NOMO-1 treated with DMSO at 0.1 percent for 48 hours (cell line): ENCODE results near the gene TATDN2.

Experiments used
- DNase-seq: peaks from one replicate; lab custom pipeline; 2025; ENCODE audit not compliant: unreplicated experiment; lab: John Stamatoyannopoulos, UW

Gene TATDN2

DNA sequence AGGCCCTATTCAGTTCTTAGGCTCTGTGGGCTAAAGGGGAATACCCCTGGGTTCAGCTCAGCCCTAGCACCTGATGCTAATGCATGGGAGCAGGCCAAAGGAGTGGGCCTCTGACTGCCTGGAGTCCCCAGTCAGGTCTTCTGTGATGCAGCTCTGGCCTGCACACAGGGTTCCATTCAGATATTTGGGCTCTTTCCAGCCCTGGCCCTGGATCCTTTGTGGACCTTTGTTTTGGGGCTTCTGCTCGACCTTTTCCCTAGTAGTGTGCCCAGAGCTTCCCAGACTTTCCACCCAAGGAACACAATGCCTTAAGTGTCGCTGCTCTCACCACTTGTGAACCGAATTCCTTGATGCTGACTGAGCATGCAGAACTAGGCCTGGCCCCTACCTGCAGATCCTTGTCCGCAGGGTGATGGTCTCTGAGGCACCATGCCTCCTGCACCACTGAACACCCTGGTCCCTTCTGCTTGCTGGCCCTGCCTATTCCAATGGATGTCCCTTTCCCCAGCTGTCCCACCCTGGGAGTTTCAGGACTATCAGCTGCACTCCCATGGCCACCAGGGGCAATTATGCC lies 67.6 kb downstream of the TATDN2 start:
- no peak for DNase-seq

DNA sequence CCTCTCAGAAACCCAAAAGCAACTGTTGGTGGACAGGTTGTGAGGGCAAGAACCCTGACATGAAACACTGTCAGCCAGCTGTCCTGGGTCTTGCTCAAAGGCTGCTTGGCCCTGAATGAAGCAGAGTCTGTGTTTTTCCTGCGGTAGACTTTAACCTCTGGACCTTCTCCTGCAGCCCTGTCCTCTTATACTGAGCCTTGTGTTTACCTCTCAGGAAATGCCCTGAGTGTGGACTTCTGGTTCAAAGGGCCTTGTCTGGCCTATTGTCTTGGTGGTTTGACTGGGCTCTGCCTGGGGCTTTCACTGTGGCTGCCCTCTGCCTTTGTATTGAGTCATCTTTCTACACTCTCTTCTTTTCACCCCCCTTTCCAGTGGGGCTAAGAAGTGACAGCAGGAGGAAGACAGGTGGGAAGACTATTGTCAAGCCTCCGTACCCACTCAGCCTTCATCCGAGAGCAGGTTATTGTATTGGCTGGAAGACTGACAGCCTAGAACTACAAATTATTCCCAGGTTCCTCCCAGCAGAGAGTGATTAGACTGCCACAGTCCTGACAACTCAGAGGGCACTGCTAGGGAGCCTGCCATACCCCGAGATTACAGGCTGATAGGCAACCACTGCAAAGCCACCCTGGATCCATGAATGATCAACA lies 69.2 kb downstream of the TATDN2 start:
- no peak for DNase-seq

DNA sequence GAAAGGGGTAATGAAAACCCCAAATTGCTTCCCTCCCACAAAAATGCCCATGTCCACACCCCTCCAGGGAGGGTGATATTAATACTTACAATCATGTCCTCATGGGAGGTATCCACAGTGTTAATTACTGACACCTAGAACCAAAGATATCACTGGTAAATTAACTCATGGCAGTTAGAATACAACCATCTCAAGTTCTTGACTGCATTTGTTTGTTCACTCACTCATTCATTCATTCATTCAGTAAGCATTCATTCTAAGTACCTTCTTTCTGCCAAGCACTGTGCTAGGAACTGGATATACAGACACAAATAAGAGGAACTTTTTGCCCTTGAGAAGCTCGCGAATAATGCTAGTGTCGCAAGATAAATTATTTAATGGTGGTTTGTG lies 69.7 kb downstream of the TATDN2 start:
- no peak for DNase-seq

DNA sequence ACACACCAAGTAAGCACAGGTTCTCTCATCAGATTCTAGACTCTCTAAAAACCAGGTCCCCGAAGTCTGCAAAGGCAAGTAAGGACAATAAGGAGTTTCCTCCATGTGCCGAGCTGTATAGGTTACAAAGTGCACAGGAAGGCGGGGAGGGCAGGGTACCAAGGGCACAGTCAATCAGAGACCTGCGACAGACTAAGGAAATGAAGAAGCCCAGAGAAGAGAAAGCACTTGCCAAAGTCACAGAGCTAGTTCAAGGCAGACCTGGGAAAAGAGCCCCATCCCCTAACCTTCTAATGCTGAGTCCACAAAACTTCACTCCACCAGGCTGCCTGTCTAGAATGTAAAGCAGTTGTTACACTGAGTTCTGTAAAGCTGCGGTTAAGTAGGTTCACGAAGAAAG lies 71.0 kb downstream of the TATDN2 start:
- DNase-seq = no peak

DNA sequence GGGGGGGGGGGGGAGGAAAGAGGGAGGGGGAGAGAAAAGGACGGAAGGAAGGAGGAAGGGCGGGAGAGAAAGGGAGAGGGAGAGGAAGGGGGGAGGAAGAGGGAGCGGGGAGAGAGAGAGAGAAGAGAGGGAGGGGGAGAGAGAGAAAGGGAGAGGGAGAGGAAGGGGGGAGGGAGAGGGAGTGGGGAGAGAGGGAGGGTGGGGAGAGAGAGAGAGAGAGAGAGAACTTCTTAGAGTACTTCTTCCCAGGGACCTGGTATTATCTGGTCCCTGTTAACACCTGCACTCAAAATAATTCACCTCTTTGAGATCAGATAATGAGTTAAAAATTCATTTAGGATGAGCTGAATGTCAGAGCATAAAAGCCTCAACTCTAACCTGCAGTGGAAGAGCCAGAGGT lies 71.5 kb downstream of the TATDN2 start:
- no peak for DNase-seq

DNA sequence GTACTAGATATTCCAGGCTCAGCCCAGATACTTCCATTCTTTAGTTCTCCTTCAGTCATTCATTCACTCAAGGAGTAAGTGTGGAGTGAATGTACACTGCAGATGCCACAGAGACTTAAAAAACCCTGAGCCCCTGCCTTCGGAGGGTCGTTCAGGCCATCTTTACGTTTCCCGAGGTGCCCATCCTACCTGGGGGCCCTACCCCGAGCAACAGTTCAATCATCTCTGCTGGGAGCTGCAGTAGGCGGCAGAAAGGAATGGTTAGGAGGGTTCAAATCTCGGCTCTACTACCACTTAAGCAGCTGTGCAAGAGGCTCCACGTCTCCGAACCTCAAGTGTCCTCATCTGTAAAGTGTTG lies 72.0 kb downstream of the TATDN2 start:
- no peak for DNase-seq

DNA sequence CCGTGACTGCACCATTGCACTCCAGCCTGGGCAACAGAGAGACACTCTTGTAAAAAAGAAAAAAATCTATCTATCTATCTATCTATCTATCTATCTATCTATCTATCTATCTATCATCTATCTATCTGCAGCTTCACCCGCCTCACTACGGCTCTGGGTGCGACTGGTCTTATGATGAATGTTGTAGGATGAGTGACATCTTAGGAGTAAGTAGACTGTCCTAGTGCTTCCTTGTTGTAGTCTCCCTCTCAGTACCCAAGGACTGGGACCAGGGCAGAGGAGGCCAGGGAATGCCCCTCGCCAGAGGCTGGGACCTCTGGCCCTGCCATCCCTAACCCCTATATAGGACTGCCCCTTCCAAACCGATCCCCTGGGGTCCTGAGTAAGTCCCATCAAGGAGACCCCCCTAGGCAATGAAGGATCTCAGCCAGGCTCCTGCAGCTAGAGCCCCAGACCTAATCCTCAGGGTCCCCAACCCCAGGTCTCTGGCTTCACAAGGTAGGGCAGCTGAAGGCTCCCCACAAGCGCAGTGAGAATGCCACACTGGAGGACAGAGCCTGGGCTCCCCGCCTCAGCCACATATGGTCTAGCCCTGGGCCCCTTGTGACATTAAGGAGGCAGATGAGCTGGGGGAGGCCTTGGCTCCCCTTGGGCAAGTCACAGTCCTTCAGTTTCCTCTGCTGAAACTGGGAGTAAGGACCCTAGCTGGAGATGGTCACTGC lies 73.5 kb downstream of the TATDN2 start:
- DNase-seq = no peak

DNA sequence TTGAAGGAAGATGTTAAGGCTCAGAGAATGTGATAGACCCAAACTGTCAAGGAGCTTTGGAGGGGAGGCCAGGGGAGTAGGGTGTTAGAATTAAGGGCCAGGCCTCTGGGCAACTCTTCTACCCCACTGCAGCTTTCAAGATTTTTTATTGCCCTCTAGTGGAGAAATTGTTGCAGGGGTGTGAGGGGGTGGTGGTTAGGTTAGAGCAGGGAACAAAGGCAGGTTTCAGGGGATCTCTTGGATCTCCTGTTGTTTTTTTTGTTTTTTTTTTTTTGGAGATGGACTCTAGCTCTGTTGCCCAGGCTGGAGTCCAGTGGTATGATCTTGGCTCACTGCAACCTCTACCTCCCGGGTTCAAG lies 74.1 kb downstream of the TATDN2 start:
- DNase-seq = peak; percentile 20

DNA sequence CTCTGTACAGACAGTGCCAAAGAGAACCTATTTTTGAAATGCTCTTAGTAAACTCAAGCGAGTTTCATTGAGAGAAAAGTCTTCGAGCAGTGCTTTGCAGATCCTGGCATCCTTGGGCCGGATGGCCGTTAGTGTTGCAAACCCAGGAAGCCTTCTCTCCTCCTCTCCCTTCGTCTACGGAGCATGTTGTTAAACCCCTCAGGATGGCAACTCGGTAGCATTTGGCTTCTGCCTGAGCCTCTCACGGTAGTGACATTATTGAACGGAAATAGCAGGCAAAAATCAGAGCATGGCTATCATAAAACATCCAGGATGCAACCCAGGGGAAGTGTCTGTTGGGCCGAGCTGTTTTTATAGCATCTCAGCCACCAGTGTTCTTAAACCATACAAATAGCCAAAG lies 79.3 kb downstream of the TATDN2 start:
- DNase-seq = no peak

DNA sequence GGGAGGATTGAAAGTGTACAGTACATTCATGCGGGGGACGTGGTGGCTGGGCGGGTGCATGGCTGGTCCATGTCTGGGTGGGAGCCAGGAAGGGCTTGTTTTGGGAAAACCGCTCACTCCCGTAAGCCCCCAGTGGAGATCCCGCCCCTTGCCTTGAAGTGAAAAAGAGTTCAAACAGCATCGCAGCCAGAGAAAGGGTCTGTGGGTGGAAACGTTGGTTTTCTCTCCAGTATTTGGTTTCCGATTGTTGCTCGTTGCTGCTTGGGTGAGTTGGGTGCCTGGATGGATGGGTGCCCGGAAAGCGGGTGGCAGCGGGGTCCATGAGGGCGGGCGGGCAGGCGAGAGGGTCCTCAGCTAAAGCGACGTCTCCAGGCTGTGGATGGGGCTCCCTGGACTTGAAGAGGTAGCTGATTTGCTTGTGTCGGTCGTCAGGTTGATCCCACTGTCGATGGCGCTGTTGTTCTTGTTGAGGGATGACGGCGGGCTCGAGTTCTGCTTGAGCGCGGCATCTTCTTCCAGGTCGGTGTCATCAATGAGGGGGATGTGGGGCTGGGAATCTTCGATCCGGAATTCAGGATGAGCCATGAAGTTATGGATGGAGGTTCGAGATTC lies 80.3 kb downstream of the TATDN2 start:
- DNase-seq = no peak

DNA sequence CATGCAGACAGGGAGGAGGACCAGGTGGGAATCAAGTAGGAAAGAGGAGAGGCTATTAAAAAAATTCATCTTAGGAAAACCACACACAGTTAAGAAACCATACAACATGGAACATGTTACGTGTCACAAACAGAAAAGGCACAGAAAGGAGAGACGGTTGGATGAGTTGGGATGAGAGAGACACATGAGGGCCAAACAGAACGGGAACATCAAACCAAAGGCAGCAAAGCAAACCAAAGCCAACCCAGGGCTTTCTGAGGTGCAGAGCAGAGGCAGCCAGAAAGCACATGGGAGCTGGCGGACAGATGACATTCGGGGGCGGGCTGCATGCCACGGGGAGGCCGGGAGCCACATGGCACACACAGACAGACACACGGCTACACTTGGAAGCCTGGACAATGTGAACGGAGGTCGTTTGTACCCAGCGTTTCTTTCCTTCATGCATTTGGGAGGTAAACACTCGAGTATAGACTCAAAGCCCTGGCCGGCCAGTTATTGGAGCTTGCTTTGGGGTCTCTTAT lies 81.3 kb downstream of the TATDN2 start:
- no peak for DNase-seq

DNA sequence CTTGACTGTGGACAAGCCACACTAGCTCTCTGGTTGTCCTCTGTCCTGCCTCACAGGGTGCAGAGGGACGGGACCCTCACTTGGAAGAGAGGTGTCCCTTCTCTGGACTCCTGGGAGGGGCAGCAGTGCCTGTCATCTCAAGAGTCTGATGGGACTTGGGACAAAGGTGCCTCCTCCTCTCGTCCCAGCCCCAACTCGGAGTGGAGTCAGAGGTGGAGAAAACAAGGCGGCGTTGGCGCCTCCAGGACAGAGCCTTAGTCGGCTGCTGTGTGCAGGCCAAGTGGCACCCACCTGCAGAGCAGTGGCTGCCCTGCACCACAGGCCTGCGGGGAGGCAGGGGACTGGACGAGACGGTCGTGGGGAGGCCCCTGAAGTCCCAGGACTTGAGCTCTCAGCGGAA lies 82.1 kb downstream of the TATDN2 start:
- DNase-seq = no peak
